Measurements from ENCODE around the gene LILRB5.

DNA sequence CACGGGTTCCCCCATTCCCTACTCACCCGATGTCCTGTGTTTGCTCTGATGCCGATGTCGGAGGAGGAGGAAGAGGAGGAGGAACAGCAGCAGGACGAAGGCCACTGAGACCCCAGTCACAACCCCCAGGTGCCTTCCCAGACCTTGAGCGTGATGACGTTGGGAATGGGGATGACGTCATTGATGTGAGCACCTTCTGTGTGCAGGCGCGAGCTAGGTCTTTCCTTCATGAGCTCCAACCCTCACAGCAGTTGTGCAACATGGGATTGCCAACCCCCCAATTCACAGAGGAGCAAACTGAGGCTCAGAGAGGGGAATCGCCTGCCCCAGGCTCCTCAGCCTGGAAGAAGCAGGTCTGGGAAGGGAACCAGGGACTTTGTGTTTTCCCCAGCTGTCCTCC lies 4.2 kb downstream of the LILRB5 start:
- TF ChIP-seq EZH2 (IDR thresholded peaks at IDR 0.05; ENCODE audit: low read depth, low read length, severe bottlenecking) (no peak), POLR2A (IDR thresholded peaks at IDR 0.05; ENCODE audit: control extremely low read depth in 1 of 2, low read depth in 2 of 2, low read length in 2 of 2) (no peak), SRF (IDR thresholded peaks at IDR 0.05; ENCODE audit: low read depth, low read length) (no peak), TCF12 (IDR thresholded peaks at IDR 0.05; ENCODE audit: low read depth, low read length) (no peak), RFX5 (IDR thresholded peaks at IDR 0.05; ENCODE audit: borderline replicate concordance, low read depth, low read length) (no peak), NRF1 (IDR thresholded peaks at IDR 0.05; ENCODE audit: low read depth, low read length) (no peak), MAFK (IDR thresholded peaks at IDR 0.05; ENCODE audit: low read depth, low read length) (no peak), EGR1 (IDR thresholded peaks at IDR 0.05; ENCODE audit: borderline replicate concordance, low read depth, low read length) (no peak), CBX8 (IDR thresholded peaks at IDR 0.05; ENCODE audit: borderline replicate concordance, low read depth, low read length) (no peak), CHD2 (IDR thresholded peaks at IDR 0.05; ENCODE audit: low read length) (no peak), KDM1A (IDR thresholded peaks at IDR 0.05; ENCODE audit: borderline replicate concordance, low read length) (no peak), CBX5 (IDR thresholded peaks at IDR 0.05; ENCODE audit: low read depth, low read length) (no peak)
- TF ChIP-seq, protein P1, sequence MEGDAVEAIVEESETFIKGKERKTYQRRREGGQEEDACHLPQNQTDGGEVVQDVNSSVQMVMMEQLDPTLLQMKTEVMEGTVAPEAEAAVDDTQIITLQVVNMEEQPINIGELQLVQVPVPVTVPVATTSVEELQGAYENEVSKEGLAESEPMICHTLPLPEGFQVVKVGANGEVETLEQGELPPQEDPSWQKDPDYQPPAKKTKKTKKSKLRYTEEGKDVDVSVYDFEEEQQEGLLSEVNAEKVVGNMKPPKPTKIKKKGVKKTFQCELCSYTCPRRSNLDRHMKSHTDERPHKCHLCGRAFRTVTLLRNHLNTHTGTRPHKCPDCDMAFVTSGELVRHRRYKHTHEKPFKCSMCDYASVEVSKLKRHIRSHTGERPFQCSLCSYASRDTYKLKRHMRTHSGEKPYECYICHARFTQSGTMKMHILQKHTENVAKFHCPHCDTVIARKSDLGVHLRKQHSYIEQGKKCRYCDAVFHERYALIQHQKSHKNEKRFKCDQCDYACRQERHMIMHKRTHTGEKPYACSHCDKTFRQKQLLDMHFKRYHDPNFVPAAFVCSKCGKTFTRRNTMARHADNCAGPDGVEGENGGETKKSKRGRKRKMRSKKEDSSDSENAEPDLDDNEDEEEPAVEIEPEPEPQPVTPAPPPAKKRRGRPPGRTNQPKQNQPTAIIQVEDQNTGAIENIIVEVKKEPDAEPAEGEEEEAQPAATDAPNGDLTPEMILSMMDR (IDR thresholded peaks at IDR 0.05; ENCODE audit: control extremely low read depth in 1 of 3, insufficient read depth in 1 of 3, low read depth in 1 of 3, low read length in 3 of 3), result no peak
- TF ChIP-seq, protein P2, sequence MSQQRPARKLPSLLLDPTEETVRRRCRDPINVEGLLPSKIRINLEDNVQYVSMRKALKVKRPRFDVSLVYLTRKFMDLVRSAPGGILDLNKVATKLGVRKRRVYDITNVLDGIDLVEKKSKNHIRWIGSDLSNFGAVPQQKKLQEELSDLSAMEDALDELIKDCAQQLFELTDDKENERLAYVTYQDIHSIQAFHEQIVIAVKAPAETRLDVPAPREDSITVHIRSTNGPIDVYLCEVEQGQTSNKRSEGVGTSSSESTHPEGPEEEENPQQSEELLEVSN (IDR thresholded peaks at IDR 0.05), result no peak

Data from H1 (cell line).